ENCODE data around the gene TMEM190. TPM values are rescaled to one million over a fixed set of nuclear protein-coding genes. Genes with fewer than 3 reads are reported as not detected.
A peak's percentile ranks its signal among the peaks of the same experiment; 100 is the strongest.

The TMEM190 gene
- total RNA-seq, 1 experiment from 2014 or later = not detected

- Histone ChIP-seq H3K9me2 (ENCODE audit: insufficient read depth) (no peaks in the 10 kb centered on the region), H3K27ac (peak overlapping the region; percentile 55), H3K9me3 (ENCODE audit: insufficient read depth, low read depth) (no peaks in the 10 kb centered on the region), H3K4me3 (peak overlapping the region; percentile 86), H2AFZ (no peak overlapping the region), H4K20me1 (ENCODE audit: insufficient read depth) (peaks cover 19% of the 10 kb centered on the region), H3K27me3 (ENCODE audit: insufficient read depth, low read depth) (no peaks in the 10 kb centered on the region), H3K79me2 (ENCODE audit: low read depth) (peaks cover 22% of the 10 kb centered on the region), H3K4me2 (peak overlapping the region; percentile 99), H3K4me1 (replicated peaks; ENCODE audit: insufficient read depth) (peaks cover 21% of the 10 kb centered on the region), H3F3A (ENCODE audit: insufficient read depth, low read depth) (peaks cover 22% of the 10 kb centered on the region; the same call in 1 of the 2 replicates), H3K36me3 (ENCODE audit: low read depth) (0 out of 2 replicates have a peak, but pooled peaks cover 5% of the 10 kb centered on the region)
- TF ChIP-seq EZH2 (IDR thresholded peaks at IDR 0.05; ENCODE audit: low read depth) = no peak
- TF ChIP-seq CTCF (conservative IDR thresholded peaks at IDR 0.05) = no peak; the same call in 1 of the 2 replicates
- ChIA-PET POLR2A (ENCODE audit: unreplicated experiment) (interaction anchor here (0.7 kb wide), 2 partner anchors 44 to 223 kb away, joined by 5 to 16 read pairs; partner anchors contain the start of gene PPP1R12C), CTCF (interaction anchor here (0.6 to 1.4 kb wide), 2 partner anchors 44 to 401 kb away, joined by 3 read pairs; partner anchors contain the start of gene TMEM238)
- DNase-seq = peak in 1 of 2 experiments; percentile 21
- BruUV-seq (replicated peaks) = no TSS peak
- intact Hi-C loops (cut with micrococcal nuclease; ENCODE audit: unreplicated experiment) = no loop called here
Measured at GRCh38 chr19:55340784-55341147, 35.9 kb upstream of the TMEM190 start.

- Histone ChIP-seq H3F3A (ENCODE audit: insufficient read depth, low read depth) (peaks cover 22% of the 10 kb centered on the region; the same call in 1 of the 2 replicates), H3K79me2 (ENCODE audit: low read depth) (peaks cover 22% of the 10 kb centered on the region), H2AFZ (no peak overlapping the region), H3K4me1 (replicated peaks; ENCODE audit: insufficient read depth) (peaks cover 24% of the 10 kb centered on the region), H3K9me2 (ENCODE audit: insufficient read depth) (no peaks in the 10 kb centered on the region), H3K4me2 (peak overlapping the region; percentile 99), H4K20me1 (ENCODE audit: insufficient read depth) (peaks cover 19% of the 10 kb centered on the region), H3K27ac (no peak overlapping the region), H3K4me3 (peak overlapping the region; percentile 86), H3K36me3 (ENCODE audit: low read depth) (0 out of 2 replicates have a peak, but pooled peaks cover 5% of the 10 kb centered on the region), H3K27me3 (ENCODE audit: insufficient read depth, low read depth) (no peaks in the 10 kb centered on the region), H3K9me3 (ENCODE audit: insufficient read depth, low read depth) (no peaks in the 10 kb centered on the region)
- no TSS peak for BruUV-seq (replicated peaks)
- peak; percentile 57 to 90 for DNase-seq
- CTCF ChIA-PET = interaction anchor here (0.6 to 1.4 kb wide), 2 partner anchors 43 to 401 kb away, joined by 3 read pairs; partner anchors contain the start of gene TMEM238
- no peak for TF ChIP-seq CTCF (conservative IDR thresholded peaks at IDR 0.05)
- no peak for TF ChIP-seq EZH2 (IDR thresholded peaks at IDR 0.05; ENCODE audit: low read depth)
- POLR2A ChIA-PET (ENCODE audit: unreplicated experiment) = interaction anchor here (0.5 to 0.7 kb wide), 3 partner anchors 44 to 224 kb away, joined by 3 to 16 read pairs (median 5); partner anchors contain the start of gene PPP1R12C
- intact Hi-C loops (cut with micrococcal nuclease; ENCODE audit: unreplicated experiment) = no loop called here
Measured at GRCh38 chr19:55341171-55341588, 35.4 kb upstream of the TMEM190 start.

GRCh38 chr19:55341595-55342531, 34.8 kb upstream of the TMEM190 start:
- Histone ChIP-seq H3K9me3 (ENCODE audit: insufficient read depth, low read depth) (no peaks in the 10 kb centered on the region), H3K9me2 (ENCODE audit: insufficient read depth) (no peaks in the 10 kb centered on the region), H3K36me3 (ENCODE audit: low read depth) (0 out of 2 replicates have a peak, but pooled peaks cover 5% of the 10 kb centered on the region), H2AFZ (no peak overlapping the region), H3F3A (ENCODE audit: insufficient read depth, low read depth) (peaks cover 22% of the 10 kb centered on the region; the same call in 1 of the 2 replicates), H3K4me3 (peak overlapping the region; percentile 86; the same call in 1 of the 2 replicates), H3K27ac (no peak overlapping the region), H3K79me2 (ENCODE audit: low read depth) (peaks cover 22% of the 10 kb centered on the region), H4K20me1 (ENCODE audit: insufficient read depth) (peaks cover 19% of the 10 kb centered on the region), H3K27me3 (ENCODE audit: insufficient read depth, low read depth) (no peaks in the 10 kb centered on the region), H3K4me2 (peak overlapping the region; percentile 99), H3K4me1 (replicated peaks; ENCODE audit: insufficient read depth) (peaks cover 24% of the 10 kb centered on the region)
- intact Hi-C loops (cut with micrococcal nuclease; ENCODE audit: unreplicated experiment) = no loop called here
- TF ChIP-seq CTCF (conservative IDR thresholded peaks at IDR 0.05) (no peak), EZH2 (IDR thresholded peaks at IDR 0.05; ENCODE audit: low read depth) (no peak)
- ChIA-PET CTCF (interaction anchor here (0.5 to 1.4 kb wide), 2 partner anchors 43 to 977 kb away, joined by 3 to 4 read pairs; partner anchors contain the start of gene TMEM238), POLR2A (ENCODE audit: unreplicated experiment) (interaction anchor here (0.5 to 0.7 kb wide), 2 partner anchors 105 to 224 kb away, joined by 3 to 16 read pairs; partner anchors contain the start of gene PPP1R12C)
- TSS peak; percentile 22 for BruUV-seq (replicated peaks)
- DNase-seq = no peak

Data from PC-9 (cell line).